Mucosa of stomach (tissue), 1 donor: ENCODE data around the gene MDM2.
"Not testable (repeated sequence)": the region's sequence is repeated elsewhere in the genome, so short reads cannot be mapped to it uniquely, and the experiment has no call there.

Source experiments
- H3K27me3 ChIP-seq: one replicate; pipeline ENCODE4 v1.7.0; 2013; ENCODE audit warnings: mild to moderate bottlenecking, low read length; ENCODE audit not compliant: control insufficient read depth, insufficient read depth
- H3K36me3 ChIP-seq: one replicate; pipeline ENCODE4 v1.7.0; 2013; ENCODE audit warnings: low read length; ENCODE audit not compliant: control insufficient read depth, insufficient read depth
- H3K4me1 ChIP-seq: one replicate; pipeline ENCODE4 v1.7.0; 2013; ENCODE audit warnings: mild to moderate bottlenecking, low read length; ENCODE audit not compliant: control insufficient read depth, insufficient read depth
- H3K4me3 ChIP-seq: one replicate; pipeline ENCODE4 v1.7.0; 2013; ENCODE audit warnings: low read length
- H3K9ac ChIP-seq: one replicate; pipeline ENCODE4 v1.7.0; 2013; ENCODE audit warnings: mild to moderate bottlenecking, low read length, moderate library complexity
- H3K9me3 ChIP-seq: one replicate; pipeline ENCODE4 v1.7.0; 2013; ENCODE audit warnings: mild to moderate bottlenecking, low read length, moderate library complexity; ENCODE audit not compliant: control insufficient read depth
- donor health status: Pancreatic carcinoma.

MDM2 gene

GRCh38 chr12:68851592-68852306 lies 43.8 kb downstream of the MDM2 start:
- Histone ChIP-seq H3K4me1 (no peaks in the 10 kb centered on the region), H3K9ac (no peak overlapping the region), H3K27me3 (no peaks in the 10 kb centered on the region), H3K36me3 (no peaks in the 10 kb centered on the region), H3K9me3 (no peaks in the 10 kb centered on the region), H3K4me3 (no peak overlapping the region)

DNA sequence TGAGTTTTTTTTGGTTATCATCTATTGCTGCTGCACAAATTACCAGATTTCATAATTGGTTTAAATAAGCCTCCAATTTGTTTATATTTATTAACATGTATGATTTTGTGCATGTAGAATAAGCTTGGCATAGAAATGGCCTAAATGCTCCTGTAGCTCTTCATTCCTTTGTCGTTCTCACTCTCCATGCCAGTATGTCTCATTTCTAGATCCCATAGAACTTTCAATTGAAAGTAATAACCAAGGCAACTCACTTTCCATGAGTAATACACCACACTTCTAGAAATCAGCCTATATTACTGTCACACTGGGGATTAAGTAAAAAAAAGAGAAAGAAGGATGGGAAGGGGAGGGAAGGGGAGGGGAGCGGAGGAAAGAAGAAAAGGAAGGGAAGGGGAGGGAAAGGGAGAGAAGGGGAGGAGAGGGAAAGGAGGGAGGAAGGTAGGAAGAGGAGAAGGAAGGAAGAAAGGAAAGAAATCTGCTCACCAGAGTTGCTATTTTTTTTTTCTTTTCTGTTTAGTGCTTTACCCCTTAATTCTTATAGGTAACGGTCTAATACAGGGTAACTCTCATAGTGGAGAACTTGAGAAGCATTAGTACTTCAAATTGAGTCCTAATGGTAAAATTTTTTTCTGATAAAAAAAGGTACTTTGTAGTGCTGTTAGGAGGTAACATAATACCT lies 45.6 kb downstream of the MDM2 start:
- Histone ChIP-seq H3K4me3 (no peak overlapping the region), H3K9ac (no peak overlapping the region), H3K36me3 (no peaks in the 10 kb centered on the region), H3K27me3 (no peaks in the 10 kb centered on the region), H3K9me3 (no peaks in the 10 kb centered on the region), H3K4me1 (no peaks in the 10 kb centered on the region)

- H3K27me3 ChIP-seq, result no peaks in the 10 kb centered on the region
- no peaks in the 10 kb centered on the region for H3K9me3 ChIP-seq
- H3K4me3 ChIP-seq, result no peak overlapping the region
- no peaks in the 10 kb centered on the region for H3K36me3 ChIP-seq
- H3K9ac ChIP-seq, result no peak overlapping the region
- no peaks in the 10 kb centered on the region for H3K4me1 ChIP-seq
Observed at GRCh38 chr12:68854078-68854468, 46.1 kb downstream of the MDM2 start.

GRCh38 chr12:68854554-68854953 lies 46.6 kb downstream of the MDM2 start:
- Histone ChIP-seq H3K9ac (no peak overlapping the region), H3K4me1 (no peaks in the 10 kb centered on the region), H3K27me3 (no peaks in the 10 kb centered on the region), H3K36me3 (no peaks in the 10 kb centered on the region), H3K4me3 (no peak overlapping the region), H3K9me3 (no peaks in the 10 kb centered on the region)

- H3K27me3 ChIP-seq, result no peaks in the 10 kb centered on the region
- H3K9ac ChIP-seq, result no peak overlapping the region
- H3K36me3 ChIP-seq, result no peaks in the 10 kb centered on the region
- H3K4me3 ChIP-seq, result no peak overlapping the region
- H3K4me1 ChIP-seq, result no peaks in the 10 kb centered on the region
- no peaks in the 10 kb centered on the region for H3K9me3 ChIP-seq
Observed at GRCh38 chr12:68855111-68855510, 47.1 kb downstream of the MDM2 start.

DNA sequence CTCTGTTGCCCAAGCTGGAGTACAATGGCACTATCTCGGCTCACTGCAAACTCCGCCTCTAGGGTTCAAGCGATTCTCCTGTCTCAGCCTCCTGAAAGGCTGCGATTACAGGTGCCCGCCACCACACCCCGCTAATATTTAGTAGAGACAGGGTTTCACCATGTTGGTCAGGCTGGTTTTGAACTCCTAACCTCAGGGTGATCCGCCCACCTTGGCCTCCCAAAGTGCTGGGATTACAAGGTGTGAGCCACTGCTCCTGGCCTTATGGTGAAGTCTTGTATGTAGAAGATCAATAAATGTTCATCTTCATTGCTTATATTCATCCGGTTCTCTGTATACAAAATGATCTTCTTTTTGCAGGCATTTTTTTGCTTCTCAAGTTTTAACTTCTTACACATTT lies 47.8 kb downstream of the MDM2 start:
- Histone ChIP-seq H3K4me1 (no peaks in the 10 kb centered on the region), H3K36me3 (no peaks in the 10 kb centered on the region), H3K9ac (no peak overlapping the region), H3K9me3 (no peaks in the 10 kb centered on the region), H3K27me3 (no peaks in the 10 kb centered on the region), H3K4me3 (no peak overlapping the region)

DNA sequence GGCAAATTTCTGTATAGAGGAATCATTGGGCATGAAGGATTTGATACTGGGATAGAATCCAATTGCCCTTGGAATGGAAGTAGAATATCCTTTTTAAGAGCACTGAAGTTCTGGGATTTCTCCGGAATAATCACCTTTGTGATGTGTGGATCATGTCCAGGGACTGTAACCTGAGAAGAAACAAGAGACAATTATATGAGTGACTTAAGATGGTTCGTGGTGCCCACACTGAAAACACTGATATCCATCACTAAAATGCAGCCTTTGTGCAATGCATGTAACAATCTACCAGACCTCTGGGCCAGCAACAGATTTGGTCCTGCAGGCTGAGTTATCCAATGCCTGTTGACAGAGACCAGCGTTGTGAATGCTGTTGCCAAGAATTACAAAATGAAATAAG lies 48.5 kb downstream of the MDM2 start:
- Histone ChIP-seq H3K4me1 (no peaks in the 10 kb centered on the region), H3K36me3 (no peaks in the 10 kb centered on the region), H3K9ac (no peak overlapping the region), H3K9me3 (no peaks in the 10 kb centered on the region), H3K27me3 (no peaks in the 10 kb centered on the region), H3K4me3 (no peak overlapping the region)

DNA sequence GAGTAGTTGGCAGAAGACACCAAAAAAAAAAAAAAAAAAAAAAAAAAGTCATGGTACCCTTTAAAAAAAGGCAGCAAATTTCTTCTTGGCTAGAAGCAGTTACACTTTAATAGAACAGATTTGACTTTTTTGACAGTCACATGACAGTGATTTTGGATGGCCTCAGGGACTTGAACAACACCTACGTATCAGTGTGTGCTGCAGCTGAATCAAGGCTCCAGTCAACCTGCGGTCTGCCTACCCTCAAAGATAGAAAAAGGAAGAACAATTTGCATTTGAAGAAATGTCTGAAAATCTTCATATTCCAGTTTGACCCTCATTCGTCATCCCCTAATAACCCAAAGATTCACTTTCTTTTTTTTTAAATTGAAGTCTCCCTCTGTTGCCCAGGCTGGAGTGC lies 53.9 kb downstream of the MDM2 start:
- no peak overlapping the region for H3K9ac ChIP-seq
- no peaks in the 10 kb centered on the region for H3K4me1 ChIP-seq
- H3K4me3 ChIP-seq, result no peak overlapping the region
- H3K36me3 ChIP-seq, result no peaks in the 10 kb centered on the region
- no peaks in the 10 kb centered on the region for H3K27me3 ChIP-seq
- H3K9me3 ChIP-seq, result no peaks in the 10 kb centered on the region

DNA sequence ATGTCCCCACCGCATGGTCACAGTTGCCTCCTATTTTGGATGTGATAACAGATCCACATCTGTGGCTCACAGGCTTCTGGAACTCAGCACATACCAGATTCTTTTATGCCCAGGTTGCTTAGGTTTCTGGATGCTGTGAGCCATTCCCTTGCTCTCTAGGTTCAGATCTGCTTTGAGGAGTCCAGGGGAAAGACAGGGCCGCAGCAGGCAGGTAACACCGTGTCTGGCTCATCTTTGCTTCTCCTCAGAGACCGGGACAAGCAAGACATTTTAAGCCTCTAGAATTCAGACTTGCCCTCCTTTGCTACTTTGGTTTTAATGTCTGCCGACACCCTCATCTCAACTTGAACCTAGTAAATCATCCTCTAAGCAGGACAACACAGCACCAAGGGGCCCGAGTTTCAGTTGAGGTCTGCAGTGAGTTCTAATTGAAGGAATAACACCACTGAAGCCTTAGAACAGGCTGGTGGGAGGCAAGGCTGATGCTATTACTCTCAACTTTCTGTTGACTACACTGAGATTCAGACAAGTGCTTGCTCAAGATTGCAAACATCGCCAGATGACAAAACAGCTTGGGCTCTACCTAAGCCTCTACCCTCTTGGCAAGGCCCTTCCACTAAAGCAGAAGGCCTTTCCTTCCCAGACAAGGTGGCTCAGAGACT lies 55.3 kb downstream of the MDM2 start:
- no peaks in the 10 kb centered on the region for H3K27me3 ChIP-seq
- no peaks in the 10 kb centered on the region for H3K9me3 ChIP-seq
- H3K9ac ChIP-seq, result no peak overlapping the region
- H3K4me3 ChIP-seq, result no peak overlapping the region
- H3K4me1 ChIP-seq, result no peaks in the 10 kb centered on the region
- no peaks in the 10 kb centered on the region for H3K36me3 ChIP-seq

GRCh38 chr12:68863886-68864454 lies 56.0 kb downstream of the MDM2 start:
- not testable (repeated sequence) for H3K9ac ChIP-seq, H3K27me3 ChIP-seq, H3K4me3 ChIP-seq, H3K4me1 ChIP-seq, H3K9me3 ChIP-seq, H3K36me3 ChIP-seq

DNA sequence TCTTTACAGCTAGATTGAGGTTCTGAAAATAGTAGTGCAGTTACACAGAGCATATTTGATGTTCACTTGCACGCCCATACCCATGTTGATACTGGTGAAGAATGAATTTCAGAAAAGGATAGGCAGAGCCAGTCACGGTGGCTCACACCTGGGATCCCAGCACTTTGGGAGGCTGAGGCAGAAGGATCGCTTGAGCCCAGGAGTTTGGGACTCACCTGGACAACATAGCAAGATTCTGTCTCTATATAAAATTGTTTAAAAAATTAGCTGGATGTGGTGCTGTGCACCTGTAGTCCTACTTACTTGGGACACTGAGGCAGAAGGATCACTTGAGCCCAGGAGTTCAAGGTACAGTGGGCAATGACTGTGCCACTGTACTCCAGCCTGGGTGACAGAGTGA lies 56.6 kb downstream of the MDM2 start:
- H3K36me3 ChIP-seq, result no peaks in the 10 kb centered on the region
- H3K9me3 ChIP-seq, result no peaks in the 10 kb centered on the region
- H3K27me3 ChIP-seq, result no peaks in the 10 kb centered on the region
- H3K4me3 ChIP-seq, result no peak overlapping the region
- no peak overlapping the region for H3K9ac ChIP-seq
- no peaks in the 10 kb centered on the region for H3K4me1 ChIP-seq
